ENCODE results near the gene ASAP3.

The ASAP3 gene

GRCh38 chr1:23529146-23530086 lies 45.4 kb upstream of the ASAP3 start:
- H3K36me3 Mint-ChIP-seq (ENCODE audit: low read depth), result no peaks in the 10 kb centered on the region
- no peaks in the 10 kb centered on the region for H3K9me3 Mint-ChIP-seq
- no peak for TF ChIP-seq CTCF (IDR thresholded peaks at IDR 0.05; ENCODE audit: unreplicated experiment in 3 of 3)

GRCh38 chr1:23528250-23528978 lies 44.4 kb upstream of the ASAP3 start:
- Mint-ChIP-seq H3K9me3 (no peaks in the 10 kb centered on the region), H3K4me3 (peak overlapping the region; percentile 75 to 82 (median 81)), H3K4me1 (peaks cover 54% of the 10 kb centered on the region), H3K36me3 (ENCODE audit: low read depth) (no peaks in the 10 kb centered on the region), H3K27ac (peak overlapping the region; percentile 53 to 78 (median 63)), H3K27me3 (ENCODE audit: low read depth) (peaks cover 9% of the 10 kb centered on the region)
- TF ChIP-seq CTCF (IDR thresholded peaks at IDR 0.05; ENCODE audit: unreplicated experiment in 3 of 3), result no peak

More at GRCh38 chr1:23529146-23530086, 45.4 kb upstream of the ASAP3 start:
- Mint-ChIP-seq H3K27ac (peak overlapping the region in 1 of 3 experiments; percentile 78), H3K27me3 (ENCODE audit: low read depth) (peaks cover 9% of the 10 kb centered on the region), H3K4me1 (peaks cover 54% of the 10 kb centered on the region), H3K4me3 (peak overlapping the region; percentile 75 to 82 (median 81))

- Mint-ChIP-seq H3K4me3 (peak overlapping the region in 2 of 3 experiments; percentile 75 to 82), H3K9me3 (no peaks in the 10 kb centered on the region)
Observed at GRCh38 chr1:23527900-23528249, 43.9 kb upstream of the ASAP3 start.

DNA sequence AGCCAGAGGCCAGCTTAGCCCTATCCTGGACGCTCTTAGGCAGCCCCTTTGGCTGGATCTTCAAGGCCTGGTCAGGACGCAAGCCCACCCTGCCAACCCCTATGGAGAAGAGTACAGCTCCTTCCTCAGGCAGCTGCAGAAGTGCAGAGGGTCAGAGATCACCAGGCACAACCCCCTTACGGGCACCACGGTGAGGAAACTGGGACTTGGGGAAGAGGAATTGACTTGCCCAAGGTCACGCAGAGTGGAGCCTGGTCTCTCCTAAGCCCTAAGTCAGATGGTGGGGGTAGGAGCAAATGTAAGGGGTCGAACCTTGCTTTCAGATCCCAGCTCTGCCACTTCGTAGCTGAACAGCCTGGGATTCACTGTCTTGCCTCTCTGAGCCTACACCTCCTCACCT lies 43.4 kb upstream of the ASAP3 start:
- no peak overlapping the region for H3K27ac Mint-ChIP-seq
- no peaks in the 10 kb centered on the region for H3K36me3 Mint-ChIP-seq (ENCODE audit: low read depth)
- no peak overlapping the region for H3K4me3 Mint-ChIP-seq
- peaks cover 3% of the 10 kb centered on the region for H3K27me3 Mint-ChIP-seq (ENCODE audit: low read depth)
- no peak for TF ChIP-seq CTCF (IDR thresholded peaks at IDR 0.05; ENCODE audit: unreplicated experiment in 3 of 3)
- H3K9me3 Mint-ChIP-seq, result no peaks in the 10 kb centered on the region
- peaks cover 47% of the 10 kb centered on the region for H3K4me1 Mint-ChIP-seq

More at GRCh38 chr1:23527900-23528249, 43.9 kb upstream of the ASAP3 start:
- Mint-ChIP-seq H3K27me3 (ENCODE audit: low read depth) (peaks cover 5% of the 10 kb centered on the region), H3K4me1 (peaks cover 49% of the 10 kb centered on the region), H3K27ac (no peak overlapping the region), H3K36me3 (ENCODE audit: low read depth) (no peaks in the 10 kb centered on the region)
- no peak for TF ChIP-seq CTCF (IDR thresholded peaks at IDR 0.05; ENCODE audit: unreplicated experiment in 3 of 3)

DNA sequence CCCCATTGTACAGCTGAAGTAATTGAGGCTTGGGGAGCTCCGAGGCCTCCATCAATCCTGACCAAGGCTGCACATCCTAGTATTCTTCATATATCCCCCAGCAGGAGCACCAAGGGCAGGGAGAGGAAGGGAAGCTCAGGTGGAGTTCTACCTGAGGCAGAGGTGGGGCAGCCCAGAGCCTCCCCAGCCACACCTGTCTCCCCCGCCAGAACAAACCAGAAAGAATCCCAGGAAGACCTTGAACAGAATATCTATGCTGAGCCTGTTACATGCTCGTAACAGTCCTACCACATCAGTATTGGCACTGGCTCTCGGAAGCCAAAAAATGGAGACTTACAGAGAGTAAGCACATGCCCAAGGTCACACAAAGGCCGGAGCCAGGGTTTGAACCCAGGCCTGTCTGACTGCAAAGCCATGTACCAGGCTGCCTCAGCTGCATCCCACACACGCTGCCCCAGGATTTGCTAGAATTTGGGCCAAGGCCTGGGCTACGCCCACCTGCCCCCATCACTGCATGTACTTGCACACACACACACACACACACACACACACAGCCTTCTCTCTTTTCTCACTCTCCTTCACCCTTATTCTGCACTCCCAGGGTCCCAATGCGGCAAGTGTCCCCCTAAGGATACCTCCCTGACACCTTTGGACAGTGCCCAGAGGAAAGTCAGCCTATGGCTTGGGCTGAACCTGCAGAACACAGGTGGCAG lies 42.5 kb upstream of the ASAP3 start:
- peaks cover 2% of the 10 kb centered on the region for H3K36me3 Mint-ChIP-seq (ENCODE audit: low read depth)
- TF ChIP-seq CTCF (IDR thresholded peaks at IDR 0.05; ENCODE audit: unreplicated experiment in 3 of 3), result no peak
- H3K4me1 Mint-ChIP-seq, result peaks cover 39% of the 10 kb centered on the region
- H3K4me3 Mint-ChIP-seq, result peak overlapping the region in 2 of 3 experiments; percentile 40 to 45
- H3K27me3 Mint-ChIP-seq (ENCODE audit: low read depth), result peaks cover under 1% of the 10 kb centered on the region
- H3K27ac Mint-ChIP-seq, result no peak overlapping the region
- no peaks in the 10 kb centered on the region for H3K9me3 Mint-ChIP-seq

Measured in nephron (organoid).